Glutamatergic neuron (in vitro differentiated cells): ENCODE measurements around the gene PDLIM5. TPM values are rescaled to one million over a fixed set of nuclear protein-coding genes. Genes with fewer than 3 reads are reported as not detected.

ENCODE experiments used
- DNase-seq: peaks from one replicate; pipeline ENCODE4 v3.0.0; 2022
- H3K27ac Mint-ChIP-seq: one replicate; pipeline ENCODE4 v1.8.0; 2020; ENCODE audit warnings: mild to moderate bottlenecking, mixed read lengths, inconsistent platforms; ENCODE audit not compliant: unreplicated experiment
- H3K27me3 Mint-ChIP-seq: one replicate; pipeline ENCODE4 v1.8.0; 2020; ENCODE audit warnings: mild to moderate bottlenecking, moderate library complexity, mixed read lengths, inconsistent platforms; ENCODE audit not compliant: unreplicated experiment
- H3K36me3 Mint-ChIP-seq: one replicate; pipeline ENCODE4 v1.8.0; 2020; ENCODE audit warnings: mild to moderate bottlenecking, mixed read lengths, inconsistent platforms; ENCODE audit not compliant: unreplicated experiment
- H3K4me1 Mint-ChIP-seq: one replicate; pipeline ENCODE4 v1.8.0; 2020; ENCODE audit warnings: mild to moderate bottlenecking, low read depth, mixed read lengths, inconsistent platforms; ENCODE audit not compliant: unreplicated experiment
- H3K4me3 Mint-ChIP-seq: one replicate; pipeline ENCODE4 v1.8.0; 2020; ENCODE audit warnings: mild to moderate bottlenecking, mixed read lengths, inconsistent platforms; ENCODE audit not compliant: unreplicated experiment
- H3K9me3 Mint-ChIP-seq: one replicate; pipeline ENCODE4 v1.8.0; 2020; ENCODE audit warnings: mild to moderate bottlenecking, moderate library complexity, mixed read lengths, inconsistent platforms; ENCODE audit not compliant: unreplicated experiment
- CTCF ChIP-seq: fragments of 200-600 bp; sonication (generic); IDR thresholded peaks from one replicate; pipeline ENCODE4 v1.5.0; 2021; ENCODE audit not compliant: partially characterized antibody, unreplicated experiment
- total RNA-seq: library from RNA; stranded (reverse); fragmentation: NEBNext Ultra II Directional; extraction: Animal tissue kit (Norgen Biotek cat#: 25700); gene quantifications from one replicate; pipeline ENCODE4 v1.2.1, GENCODE V29; 2021; ENCODE audit not compliant: unreplicated experiment

PDLIM5 gene
- total RNA-seq, 1 donor from 2014 or later: 32.7 TPM

GRCh38 chr4:94497690-94498089 lies 45.9 kb downstream of the PDLIM5 start:
- H3K9me3 Mint-ChIP-seq: no peaks in the 10 kb centered on the region
- TF ChIP-seq CTCF: no peak
- no peaks in the 10 kb centered on the region for H3K4me1 Mint-ChIP-seq
- no peak overlapping the region for H3K27ac Mint-ChIP-seq
- H3K4me3 Mint-ChIP-seq: no peak overlapping the region
- H3K36me3 Mint-ChIP-seq: no peaks in the 10 kb centered on the region
- no peak for DNase-seq
- no peaks in the 10 kb centered on the region for H3K27me3 Mint-ChIP-seq

GRCh38 chr4:94498502-94498901 lies 46.8 kb downstream of the PDLIM5 start:
- Mint-ChIP-seq H3K36me3 (no peaks in the 10 kb centered on the region), H3K9me3 (no peaks in the 10 kb centered on the region), H3K4me3 (no peak overlapping the region), H3K4me1 (no peaks in the 10 kb centered on the region), H3K27me3 (no peaks in the 10 kb centered on the region), H3K27ac (no peak overlapping the region)
- DNase-seq: no peak
- TF ChIP-seq CTCF: no peak

GRCh38 chr4:94500685-94501084 lies 48.9 kb downstream of the PDLIM5 start:
- no peaks in the 10 kb centered on the region for H3K36me3 Mint-ChIP-seq
- H3K4me3 Mint-ChIP-seq: no peak overlapping the region
- no peaks in the 10 kb centered on the region for H3K4me1 Mint-ChIP-seq
- DNase-seq: no peak
- no peaks in the 10 kb centered on the region for H3K9me3 Mint-ChIP-seq
- TF ChIP-seq CTCF: no peak
- H3K27ac Mint-ChIP-seq: no peak overlapping the region
- no peaks in the 10 kb centered on the region for H3K27me3 Mint-ChIP-seq

- TF ChIP-seq CTCF: no peak
- no peak overlapping the region for H3K4me3 Mint-ChIP-seq
- H3K4me1 Mint-ChIP-seq: no peaks in the 10 kb centered on the region
- no peaks in the 10 kb centered on the region for H3K9me3 Mint-ChIP-seq
- no peak for DNase-seq
- no peaks in the 10 kb centered on the region for H3K27me3 Mint-ChIP-seq
- no peaks in the 10 kb centered on the region for H3K36me3 Mint-ChIP-seq
- H3K27ac Mint-ChIP-seq: no peak overlapping the region
Observed at GRCh38 chr4:94504545-94504944, 52.8 kb downstream of the PDLIM5 start.

DNA sequence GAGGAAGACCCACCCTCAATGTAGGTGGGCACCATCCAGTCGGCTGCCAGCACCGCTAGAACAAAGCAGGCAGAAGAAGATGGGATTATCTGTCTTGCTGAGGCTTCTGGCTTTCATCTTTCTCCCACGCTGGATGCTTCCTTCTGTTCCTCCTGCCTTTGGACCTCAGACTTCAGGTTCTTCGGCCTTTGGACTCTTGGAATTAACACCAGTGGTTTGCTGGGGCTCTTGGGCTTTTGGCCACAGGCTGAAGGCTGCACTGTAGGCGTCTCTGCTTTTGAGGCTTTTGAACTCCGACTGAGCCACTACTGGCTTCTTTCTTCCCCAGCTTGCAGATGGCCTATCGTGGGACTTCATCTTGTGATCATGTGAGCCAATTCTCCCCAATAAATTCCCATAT lies 55.1 kb downstream of the PDLIM5 start:
- H3K36me3 Mint-ChIP-seq: no peaks in the 10 kb centered on the region
- H3K27ac Mint-ChIP-seq: no peak overlapping the region
- H3K9me3 Mint-ChIP-seq: no peaks in the 10 kb centered on the region
- H3K4me3 Mint-ChIP-seq: no peak overlapping the region
- no peaks in the 10 kb centered on the region for H3K4me1 Mint-ChIP-seq
- DNase-seq: no peak
- TF ChIP-seq CTCF: no peak
- no peaks in the 10 kb centered on the region for H3K27me3 Mint-ChIP-seq
